HG03196 (cell line): ENCODE measurements around the gene ZNF618.

ENCODE experiments used
- ATAC-seq: cut with Tn5 transposase; IDR thresholded peaks from one replicate; pipeline ENCODE4 v1.9.1; 2021; ENCODE audit not compliant: unreplicated experiment

ZNF618 gene

DNA sequence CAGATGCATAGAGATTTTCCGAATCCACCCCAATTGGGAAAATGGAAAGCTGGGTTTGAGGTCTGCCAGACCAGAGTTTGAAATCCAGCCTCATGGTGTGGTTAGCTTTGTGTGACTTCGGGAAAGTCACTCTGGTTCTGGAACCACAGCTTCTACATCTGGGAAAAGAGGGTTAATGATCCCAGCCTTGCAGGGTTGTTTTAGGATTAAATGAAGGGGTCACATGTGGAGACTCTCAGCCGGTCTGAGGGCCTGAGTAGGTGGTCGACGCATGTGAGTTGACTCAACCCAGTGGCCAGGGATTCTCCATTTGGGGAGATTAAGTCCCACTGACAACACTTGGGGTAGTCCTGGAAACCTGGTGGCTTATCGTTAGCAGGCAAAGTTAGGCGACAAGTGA lies 6.1 kb downstream of the ZNF618 start:
- ATAC-seq = no peak

DNA sequence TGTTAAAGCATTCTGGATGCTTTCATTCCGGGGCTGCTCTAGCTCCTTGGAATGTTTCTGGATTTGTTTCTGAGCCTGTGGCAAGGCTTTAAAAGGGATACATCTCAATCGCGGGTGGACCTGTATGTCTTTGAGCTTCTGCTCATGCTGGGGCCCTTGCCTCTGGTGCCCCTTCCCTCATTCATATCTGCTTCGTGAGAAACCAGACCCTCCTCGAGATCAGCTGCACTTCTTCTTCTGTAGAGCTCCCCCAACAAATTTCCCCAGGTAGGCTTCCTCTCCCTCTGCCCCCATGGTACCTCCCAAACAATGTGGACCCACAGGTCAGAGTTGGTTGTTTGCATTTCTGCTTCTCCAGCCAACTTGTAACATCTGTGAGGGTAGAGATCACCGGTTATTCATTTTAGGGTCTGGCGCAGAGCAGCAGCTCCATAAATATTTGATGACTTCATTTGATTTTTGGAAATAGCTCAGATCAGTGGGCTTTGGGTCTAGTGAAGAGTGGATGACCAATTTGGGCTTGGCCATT lies 6.6 kb downstream of the ZNF618 start:
- no peak for ATAC-seq

DNA sequence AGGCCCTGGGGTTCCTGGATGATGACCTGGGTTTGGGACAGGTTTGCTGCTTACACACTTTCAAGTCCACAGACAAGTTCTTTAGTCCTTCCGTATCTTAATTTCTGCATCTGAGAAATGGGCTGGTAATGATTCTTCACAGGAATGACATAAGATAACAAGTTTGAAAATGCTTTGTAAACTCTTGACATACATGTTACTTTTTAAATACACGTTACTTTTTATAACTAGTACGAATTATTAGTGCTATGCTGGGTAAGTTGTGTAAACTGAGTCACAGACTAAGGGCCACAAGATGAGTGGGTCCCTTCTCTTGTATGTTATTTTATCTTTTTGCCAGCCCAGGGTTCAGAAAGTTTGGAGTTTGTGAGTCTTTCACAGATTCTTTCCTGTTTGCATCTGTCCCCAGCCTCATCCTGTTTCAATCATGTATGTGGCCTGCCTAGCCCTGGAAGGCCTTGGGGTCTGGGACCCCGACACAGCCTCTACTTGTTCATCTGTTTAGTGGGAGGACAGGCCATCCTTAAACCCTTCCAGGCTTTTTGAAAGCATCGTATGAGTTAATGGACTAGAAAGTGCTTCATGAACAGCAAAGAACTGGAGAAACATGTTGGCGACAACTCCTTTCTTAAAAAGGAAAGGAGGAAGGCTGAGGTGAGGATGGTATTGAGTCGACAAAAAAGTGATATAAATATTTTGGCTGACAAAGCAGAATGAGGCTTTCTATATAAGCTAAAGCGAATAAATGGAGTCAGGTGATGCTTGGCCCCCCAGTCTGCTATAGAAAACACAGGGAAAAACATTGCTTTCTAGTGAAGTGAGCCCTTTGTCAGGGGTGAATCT lies 9.3 kb downstream of the ZNF618 start:
- no peak for ATAC-seq

GRCh38 chr9:113886026-113886369 lies 9.9 kb downstream of the ZNF618 start:
- ATAC-seq = no peak

GRCh38 chr9:113886466-113886865 lies 10.4 kb downstream of the ZNF618 start:
- ATAC-seq = no peak

DNA sequence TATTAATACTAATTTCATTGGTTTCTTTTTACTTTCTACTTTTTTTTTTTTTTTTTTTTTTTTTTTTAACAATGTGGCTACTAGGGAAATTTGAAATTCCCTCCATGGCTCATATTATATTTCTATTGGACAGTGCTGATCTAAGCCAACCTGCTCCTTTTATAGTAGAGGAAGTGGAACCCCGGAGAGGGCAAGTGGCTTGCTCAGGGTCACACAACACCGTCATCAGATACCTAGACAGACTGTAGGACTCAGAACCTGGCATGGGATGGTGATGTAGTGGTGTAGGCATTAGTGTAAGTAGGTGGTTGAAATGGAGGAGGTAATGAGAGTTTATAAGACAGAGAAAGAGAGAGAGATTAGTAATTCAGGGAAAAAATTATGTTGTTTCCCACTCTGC lies 10.8 kb downstream of the ZNF618 start:
- ATAC-seq = no peak

- no peak for ATAC-seq
Observed at GRCh38 chr9:113887436-113887835, 11.3 kb downstream of the ZNF618 start.

- no peak for ATAC-seq
Observed at GRCh38 chr9:113888336-113888735, 12.2 kb downstream of the ZNF618 start.

GRCh38 chr9:113888976-113889375 lies 12.9 kb downstream of the ZNF618 start:
- no peak for ATAC-seq

DNA sequence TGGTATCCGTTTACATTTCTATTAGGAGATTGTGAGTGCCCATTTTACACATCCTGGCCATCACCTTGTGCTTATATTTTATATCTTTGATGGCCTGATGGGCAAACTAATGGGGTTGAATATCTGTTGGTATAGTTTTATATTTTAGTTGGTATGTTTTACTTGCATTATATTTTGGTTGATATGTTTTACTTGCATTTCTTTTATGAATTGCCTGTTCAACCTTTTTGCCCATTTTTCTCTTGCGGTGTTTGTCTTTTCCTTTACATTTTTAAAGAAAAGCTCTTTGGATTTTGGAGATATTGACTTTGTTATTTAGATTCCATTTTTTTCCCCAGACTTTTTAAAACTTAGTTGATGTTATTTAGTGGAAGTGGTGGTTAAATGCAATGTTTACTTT lies 14.6 kb downstream of the ZNF618 start:
- ATAC-seq = no peak

GRCh38 chr9:113892861-113893491 lies 16.9 kb downstream of the ZNF618 start:
- no peak for ATAC-seq

GRCh38 chr9:113894166-113894565 lies 18.1 kb downstream of the ZNF618 start:
- ATAC-seq = no peak

DNA sequence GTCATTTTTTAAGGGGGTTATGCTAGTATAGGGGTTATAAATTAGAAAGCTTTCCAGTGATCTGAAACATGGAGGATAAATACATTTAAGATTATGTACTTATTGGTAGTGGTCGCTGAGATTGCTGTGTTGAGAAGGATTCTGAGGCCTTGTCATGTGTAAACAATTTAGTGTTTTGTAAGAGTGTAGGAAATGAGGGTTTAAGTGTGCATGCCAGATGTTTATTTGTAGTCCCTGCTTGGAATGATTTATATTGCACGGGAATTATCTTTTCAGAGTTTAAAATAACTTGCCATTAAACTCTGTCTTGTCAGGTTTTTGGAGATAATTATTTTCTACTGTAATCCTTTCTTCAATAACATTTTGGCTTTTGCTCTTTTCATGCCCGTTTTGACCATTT lies 19.4 kb downstream of the ZNF618 start:
- no peak for ATAC-seq

- ATAC-seq = no peak
Observed at GRCh38 chr9:113896713-113897112, 20.6 kb downstream of the ZNF618 start.

DNA sequence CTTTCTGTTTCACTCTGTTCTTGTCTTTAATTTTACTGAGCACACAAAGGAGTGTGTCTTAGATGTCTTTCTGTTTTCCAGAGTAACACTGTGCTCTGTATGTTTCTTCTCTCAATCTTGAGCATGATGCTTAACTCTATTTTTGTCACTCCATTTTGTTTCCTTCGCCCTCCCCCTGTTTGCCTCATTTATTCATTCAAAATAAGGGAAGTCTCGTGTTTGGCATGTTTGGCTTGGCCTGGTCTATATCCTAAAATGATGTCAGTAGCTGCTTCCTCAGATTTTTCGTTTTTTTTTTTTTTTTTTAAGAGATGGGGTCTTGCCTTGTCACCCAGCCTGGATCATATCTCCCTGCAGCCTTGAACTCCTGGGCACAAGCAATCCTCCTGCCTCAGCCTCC lies 22.0 kb downstream of the ZNF618 start:
- no peak for ATAC-seq

GRCh38 chr9:113898596-113898995 lies 22.5 kb downstream of the ZNF618 start:
- no peak for ATAC-seq

GRCh38 chr9:113899205-113899604 lies 23.1 kb downstream of the ZNF618 start:
- ATAC-seq = no peak

DNA sequence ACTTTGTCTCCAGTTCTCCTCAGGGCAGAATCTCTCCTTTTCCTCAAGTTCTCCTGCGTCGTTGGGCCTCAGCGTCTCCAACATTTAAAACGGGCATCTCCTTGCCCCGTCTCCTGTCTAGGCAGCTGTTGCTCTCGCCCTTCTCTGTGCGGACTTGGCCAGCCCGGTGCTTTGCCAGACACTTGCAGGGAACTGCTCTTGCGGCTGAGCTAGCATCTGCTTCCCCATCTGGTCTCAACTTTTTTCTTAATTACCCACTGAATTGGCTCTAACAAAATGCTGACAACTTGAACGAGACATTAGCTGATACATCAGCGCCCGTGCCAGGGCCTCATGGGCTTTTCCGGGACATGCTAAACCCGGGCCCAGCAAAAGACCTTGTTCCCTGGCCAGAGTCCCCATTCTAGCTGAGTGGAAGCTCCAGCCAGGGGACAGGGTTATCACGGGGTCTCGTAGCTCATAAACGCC lies 25.1 kb downstream of the ZNF618 start:
- ATAC-seq = no peak

- no peak for ATAC-seq
Observed at GRCh38 chr9:113903514-113904077, 27.5 kb downstream of the ZNF618 start.

DNA sequence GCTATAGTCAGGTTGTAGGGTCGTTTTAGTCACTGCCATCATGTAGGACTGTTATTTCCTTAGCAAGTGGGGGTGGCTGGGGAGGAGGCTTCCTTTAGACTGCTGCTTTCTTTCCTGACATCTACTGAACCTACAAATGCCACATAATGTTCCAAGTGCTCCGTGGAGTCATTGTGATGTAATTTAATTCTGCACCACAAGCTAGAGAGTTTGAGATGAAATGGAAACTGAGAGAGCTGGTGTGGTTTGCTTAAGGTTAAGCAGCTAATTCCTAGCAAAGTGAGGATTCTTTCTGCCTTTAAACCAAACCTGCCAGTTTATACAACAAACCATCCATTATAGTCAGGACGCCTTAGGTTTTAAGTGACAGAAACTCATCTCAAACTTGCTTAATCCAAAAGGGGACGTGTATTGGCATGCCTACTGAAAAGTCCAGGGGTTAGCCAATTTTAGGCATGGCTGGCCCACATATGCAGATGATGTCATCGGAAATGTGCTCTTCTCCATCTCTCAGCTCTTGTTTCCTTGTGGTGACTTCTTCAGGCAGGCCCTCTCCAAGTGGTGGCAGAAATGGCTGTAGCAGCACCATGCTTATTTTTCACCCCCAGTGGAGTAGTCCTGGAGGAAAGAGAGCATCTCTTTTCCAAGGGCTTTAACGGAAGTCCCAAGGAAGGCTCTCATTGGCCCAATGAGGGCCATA lies 30.5 kb downstream of the ZNF618 start:
- ATAC-seq = no peak

DNA sequence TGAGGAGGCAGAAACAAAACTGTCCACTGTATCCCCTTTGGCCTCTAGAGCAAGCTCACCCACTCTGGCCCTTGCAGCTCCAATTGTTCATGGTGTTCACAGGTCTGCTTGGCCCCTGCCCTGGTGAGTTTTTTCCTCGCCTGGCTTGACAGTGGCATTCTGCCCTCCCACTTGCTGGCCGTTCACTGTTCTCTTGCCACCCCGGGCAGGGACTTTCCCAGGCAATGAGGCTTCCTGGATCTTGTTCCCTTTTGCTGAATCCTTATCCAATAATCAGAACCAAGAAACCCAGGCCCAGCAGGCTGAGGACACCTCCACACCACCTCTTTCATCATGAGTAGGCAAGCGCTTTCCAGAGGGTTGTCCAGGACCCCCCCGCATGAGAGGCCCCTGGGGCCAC lies 31.2 kb downstream of the ZNF618 start:
- no peak for ATAC-seq
